ENCODE results near the gene UTP4.
"Not testable (repeated sequence)": the region's sequence is repeated elsewhere in the genome, so short reads cannot be mapped to it uniquely, and the experiment has no call there.

UTP4 gene

GRCh38 chr16:69131839-69132423, 518 bp upstream of the UTP4 start:
- peak; percentile 64 for DNase-seq

- no peak for DNase-seq
Observed at GRCh38 chr16:69133373-69133954, 1.0 kb downstream of the UTP4 start.

- DNase-seq: no peak
Observed at GRCh38 chr16:69138608-69139007, 6.2 kb downstream of the UTP4 start.

GRCh38 chr16:69139464-69139863, 7.0 kb downstream of the UTP4 start:
- not testable (repeated sequence) for DNase-seq

- no peak for DNase-seq
Observed at GRCh38 chr16:69141014-69141413, 8.6 kb downstream of the UTP4 start.

GRCh38 chr16:69141936-69142335, 9.5 kb downstream of the UTP4 start:
- no peak for DNase-seq

GRCh38 chr16:69143116-69143515, 10.7 kb downstream of the UTP4 start:
- DNase-seq: no peak

- DNase-seq: no peak
Observed at GRCh38 chr16:69145658-69146057, 13.2 kb downstream of the UTP4 start.

- DNase-seq: not testable (repeated sequence)
Observed at GRCh38 chr16:69149621-69150020, 17.2 kb downstream of the UTP4 start.

- DNase-seq: peak; percentile 45
Observed at GRCh38 chr16:69150146-69150865, 17.9 kb downstream of the UTP4 start.

GRCh38 chr16:69157196-69157595, 24.7 kb downstream of the UTP4 start:
- no peak for DNase-seq

GRCh38 chr16:69160192-69160591, 27.7 kb downstream of the UTP4 start:
- no peak for DNase-seq

GRCh38 chr16:69165584-69165983, 33.1 kb downstream of the UTP4 start:
- no peak for DNase-seq

GRCh38 chr16:69166221-69166833, 33.9 kb downstream of the UTP4 start:
- no peak for DNase-seq

- no peak for DNase-seq
Observed at GRCh38 chr16:69166946-69167930, 34.8 kb downstream of the UTP4 start.

- no peak for DNase-seq
Observed at GRCh38 chr16:69169051-69169450, 36.6 kb downstream of the UTP4 start.

- no peak for DNase-seq
Observed at GRCh38 chr16:69169607-69170352, 37.3 kb downstream of the UTP4 start.

GRCh38 chr16:69171325-69172084, 39.1 kb downstream of the UTP4 start:
- no peak for DNase-seq

GRCh38 chr16:69176033-69176800, 43.8 kb downstream of the UTP4 start:
- no peak for DNase-seq

GRCh38 chr16:69179328-69180010, 47.0 kb downstream of the UTP4 start:
- peak; percentile 74 for DNase-seq

Data from NCI-H1092 (cell line).